ENCODE measurements around the gene ZCCHC17. TPM values are rescaled to one million over a fixed set of nuclear protein-coding genes. Genes with fewer than 3 reads are reported as not detected.

Gene ZCCHC17
- total RNA-seq, 1 donor from 2014 or later = 39.2 TPM

DNA sequence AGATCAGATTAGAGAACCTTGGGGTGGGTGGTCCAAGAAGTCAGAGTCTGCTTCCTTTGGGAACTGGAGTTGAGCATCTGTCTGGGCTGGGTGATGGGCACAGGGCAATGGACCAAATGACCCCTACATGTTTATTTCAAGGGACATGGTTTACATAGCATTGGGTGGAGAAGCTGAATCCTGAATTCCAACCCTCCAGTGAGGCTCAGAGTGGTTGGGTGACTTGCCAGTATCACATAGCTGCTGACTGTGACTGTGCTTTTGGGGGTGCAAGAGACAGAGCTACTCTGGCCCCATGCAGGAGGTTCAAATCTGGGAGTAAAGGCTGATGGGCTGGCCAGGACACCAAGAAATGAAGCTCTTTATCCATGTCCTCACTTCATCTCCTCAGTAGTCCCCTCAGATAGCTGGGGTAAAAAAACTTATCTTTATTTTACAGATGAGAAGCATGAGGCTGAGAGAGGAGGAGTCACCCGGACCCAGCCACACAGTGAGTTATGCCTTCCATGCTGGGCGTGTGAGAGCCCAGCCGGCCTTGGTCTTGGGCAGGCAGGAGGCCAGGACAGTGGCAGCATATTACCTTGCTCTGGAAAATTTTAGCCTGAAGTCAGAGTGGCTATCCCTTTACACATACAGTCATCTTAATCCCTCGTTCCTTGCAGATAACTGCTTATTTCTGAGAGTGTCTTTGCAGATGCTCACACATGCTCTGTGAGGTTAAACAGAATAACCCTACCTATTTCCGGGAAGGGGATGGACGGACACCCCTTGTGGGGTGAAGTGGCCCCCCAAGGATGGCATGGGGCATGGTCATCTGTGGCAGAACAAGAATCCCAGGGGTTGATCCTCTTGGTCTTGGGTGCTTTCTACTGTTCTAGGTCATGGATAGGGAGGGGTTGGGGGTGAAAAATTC, 113.4 kb downstream of the ZCCHC17 start:
- no peak overlapping the region for H3K4me3 ChIP-seq (ENCODE audit: low read depth, low read length)
- TF ChIP-seq, protein P1, sequence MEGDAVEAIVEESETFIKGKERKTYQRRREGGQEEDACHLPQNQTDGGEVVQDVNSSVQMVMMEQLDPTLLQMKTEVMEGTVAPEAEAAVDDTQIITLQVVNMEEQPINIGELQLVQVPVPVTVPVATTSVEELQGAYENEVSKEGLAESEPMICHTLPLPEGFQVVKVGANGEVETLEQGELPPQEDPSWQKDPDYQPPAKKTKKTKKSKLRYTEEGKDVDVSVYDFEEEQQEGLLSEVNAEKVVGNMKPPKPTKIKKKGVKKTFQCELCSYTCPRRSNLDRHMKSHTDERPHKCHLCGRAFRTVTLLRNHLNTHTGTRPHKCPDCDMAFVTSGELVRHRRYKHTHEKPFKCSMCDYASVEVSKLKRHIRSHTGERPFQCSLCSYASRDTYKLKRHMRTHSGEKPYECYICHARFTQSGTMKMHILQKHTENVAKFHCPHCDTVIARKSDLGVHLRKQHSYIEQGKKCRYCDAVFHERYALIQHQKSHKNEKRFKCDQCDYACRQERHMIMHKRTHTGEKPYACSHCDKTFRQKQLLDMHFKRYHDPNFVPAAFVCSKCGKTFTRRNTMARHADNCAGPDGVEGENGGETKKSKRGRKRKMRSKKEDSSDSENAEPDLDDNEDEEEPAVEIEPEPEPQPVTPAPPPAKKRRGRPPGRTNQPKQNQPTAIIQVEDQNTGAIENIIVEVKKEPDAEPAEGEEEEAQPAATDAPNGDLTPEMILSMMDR (conservative IDR thresholded peaks at IDR 0.05; ENCODE audit: low read depth, low read length) = no peak
- DNase-seq (ENCODE audit: low read depth) = no peak

DNA sequence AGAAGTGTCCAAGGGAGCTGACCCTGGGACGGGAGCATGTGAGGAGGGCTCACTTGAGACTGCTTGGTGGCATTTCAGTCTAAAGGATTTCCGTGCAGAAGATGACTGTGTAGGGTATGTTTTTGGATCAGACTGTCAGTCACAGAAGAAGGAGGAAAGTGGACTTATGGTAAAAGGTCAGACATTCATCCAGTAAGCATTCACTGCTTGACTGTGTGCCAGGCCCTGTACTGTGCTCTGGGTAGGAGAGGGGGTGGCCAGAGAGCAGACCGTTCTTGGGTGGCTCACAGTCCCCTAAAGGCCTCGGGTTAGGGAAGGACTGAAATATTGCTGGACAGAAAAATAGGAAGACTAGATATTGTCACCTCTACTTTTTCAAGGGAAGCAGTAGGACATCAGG, 114.0 kb downstream of the ZCCHC17 start:
- TF ChIP-seq, protein P1 (conservative IDR thresholded peaks at IDR 0.05; ENCODE audit: low read depth, low read length) = no peak
- no peak for DNase-seq (ENCODE audit: low read depth)
- H3K4me3 ChIP-seq (ENCODE audit: low read depth, low read length) = no peak overlapping the region

DNA sequence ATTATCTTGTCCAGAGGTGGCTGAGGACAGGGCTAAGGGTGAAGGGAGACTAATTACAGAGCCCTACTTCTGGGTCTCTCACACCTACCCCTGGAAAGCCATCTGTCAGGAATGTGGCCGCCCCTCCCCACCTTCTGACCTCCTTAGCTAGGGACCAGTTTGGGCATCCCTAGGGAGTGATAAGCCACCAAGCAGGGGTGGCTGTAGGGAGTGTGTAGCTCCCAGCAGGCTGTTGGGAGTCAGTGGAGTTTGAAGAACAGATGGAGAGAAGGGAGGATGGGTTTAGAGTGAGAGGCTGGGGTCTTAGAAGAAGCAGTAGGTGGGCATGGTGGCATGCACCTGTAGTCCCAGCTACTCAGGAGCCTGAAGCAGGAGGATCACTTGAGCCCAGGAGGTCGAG, 115.4 kb downstream of the ZCCHC17 start:
- no peak for DNase-seq (ENCODE audit: low read depth)
- TF ChIP-seq, protein P1 (conservative IDR thresholded peaks at IDR 0.05; ENCODE audit: low read depth, low read length) = no peak
- no peak overlapping the region for H3K4me3 ChIP-seq (ENCODE audit: low read depth, low read length)

DNA sequence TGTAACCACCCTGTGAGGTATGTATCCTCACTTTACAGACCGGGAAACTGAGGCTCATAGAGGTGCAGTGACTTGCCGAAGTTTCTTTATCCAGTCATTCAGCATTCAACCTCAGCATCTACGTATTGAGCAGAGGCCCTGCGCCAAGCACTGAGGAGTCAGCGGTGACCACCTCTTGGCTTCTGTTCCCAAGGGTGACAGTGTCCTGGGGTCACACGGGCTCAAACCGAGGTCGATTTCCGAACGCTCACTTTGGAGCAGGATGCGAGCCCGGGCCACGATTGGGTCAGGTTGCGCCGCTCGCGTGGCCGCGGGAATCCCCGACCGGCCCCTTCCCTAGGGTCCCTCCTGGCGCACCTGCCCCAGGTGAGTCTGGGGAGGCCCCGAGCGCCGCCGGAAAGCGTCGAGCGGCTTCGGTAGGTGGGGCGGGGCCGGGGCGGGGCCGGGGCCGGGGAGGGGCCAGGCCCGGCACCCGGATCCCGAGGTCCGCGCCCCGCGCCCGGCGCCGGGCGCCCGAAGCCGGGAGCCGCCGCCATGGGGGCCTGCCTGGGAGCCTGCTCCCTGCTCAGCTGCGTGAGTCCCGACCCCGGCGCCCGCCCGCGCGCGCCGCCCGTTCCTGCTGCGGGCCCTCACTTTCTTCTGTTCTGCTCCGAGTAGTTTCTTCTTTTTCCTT, 116.0 kb downstream of the ZCCHC17 start, which contains the start of gene SERINC2:
Gene SERINC2 (plus strand): TSS at position 482 of the 673 bp plus-strand sequence. CDS start 53 bp downstream, at position 535.
- peak within 1 kb of the TSS; percentile 90 for H3K4me3 ChIP-seq (ENCODE audit: low read depth, low read length)
- TF ChIP-seq, protein P1 (conservative IDR thresholded peaks at IDR 0.05; ENCODE audit: low read depth, low read length) = no peak
- no peak for DNase-seq (ENCODE audit: low read depth)

DNA sequence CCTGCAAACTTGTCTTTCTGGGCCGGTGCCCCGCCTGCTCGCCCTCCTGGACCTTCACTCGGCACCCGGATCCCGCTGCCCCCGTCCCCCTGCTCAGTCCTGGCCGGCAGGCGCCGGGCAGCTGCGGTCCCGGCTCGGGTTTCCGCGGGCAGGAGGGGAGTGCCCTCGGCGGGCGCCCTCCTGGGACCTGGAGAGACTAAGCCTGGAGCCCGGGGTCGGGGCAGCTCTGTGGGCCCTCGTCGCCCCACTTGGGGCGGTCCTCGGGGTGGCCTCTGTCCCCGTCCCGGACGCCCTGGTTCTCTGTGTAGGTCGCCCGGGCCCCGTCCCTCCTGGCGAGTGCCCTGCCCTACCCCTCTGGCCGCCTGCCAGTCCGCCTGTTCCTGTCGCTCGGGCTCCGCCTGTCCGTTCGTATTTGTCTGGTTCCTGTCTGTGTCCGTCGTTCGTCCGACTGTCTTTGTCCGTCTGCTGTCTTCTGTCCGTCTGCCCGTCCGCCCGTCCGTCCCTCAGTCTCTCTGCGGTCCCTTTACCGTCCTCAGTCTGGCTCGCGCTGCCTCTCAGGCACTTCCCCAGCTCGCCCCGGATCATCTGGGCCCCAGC, 116.7 kb downstream of the ZCCHC17 start:
- peak overlapping the region; percentile 90 for H3K4me3 ChIP-seq (ENCODE audit: low read depth, low read length)
- DNase-seq (ENCODE audit: low read depth) = no peak
- TF ChIP-seq, protein P1 (conservative IDR thresholded peaks at IDR 0.05; ENCODE audit: low read depth, low read length) = no peak

Other genes starting within 250 kb of the ZCCHC17 start
- gene PUM1, start 231.3 kb upstream of the ZCCHC17 start, total RNA-seq = 42.4 and 51.4 TPM in 2 replicates
- 0.81 and 0.94 TPM in 2 replicates for gene NKAIN1, start 57.1 kb upstream of the ZCCHC17 start, total RNA-seq
- 67.9 and 131 TPM in 2 replicates for gene SNRNP40, start 244 bp upstream of the ZCCHC17 start, total RNA-seq
- gene FABP3, start 76.0 kb downstream of the ZCCHC17 start, total RNA-seq = 10.2 and 21.7 TPM in 2 replicates
- 45.8 and 56.3 TPM in 2 replicates for gene SERINC2, start 116.2 kb downstream of the ZCCHC17 start, total RNA-seq